Fibroblast of pulmonary artery (primary cell): ENCODE measurements around the gene GLP2R.
"Not testable (repeated sequence)": the region's sequence is repeated elsewhere in the genome, so short reads cannot be mapped to it uniquely, and the experiment has no call there.

Experiments used
- DNase-seq: peaks from one replicate; pipeline ENCODE4 v3.0.0-alpha.2; 2010; ENCODE audit warnings: low read depth
- H3K4me3 ChIP-seq: replicated peaks from 2 replicates; pipeline ENCODE4 v1.5.1; 2011; ENCODE audit warnings: low read depth, mild to moderate bottlenecking, control low read depth, low read length, moderate library complexity
- CTCF ChIP-seq: IDR thresholded peaks from 2 replicates; pipeline ENCODE4 v1.5.1; 2011; ENCODE audit warnings: mild to moderate bottlenecking, control low read depth, low read length, inconsistent platforms; ENCODE audit errors: missing control alignments

The GLP2R gene, protein sequence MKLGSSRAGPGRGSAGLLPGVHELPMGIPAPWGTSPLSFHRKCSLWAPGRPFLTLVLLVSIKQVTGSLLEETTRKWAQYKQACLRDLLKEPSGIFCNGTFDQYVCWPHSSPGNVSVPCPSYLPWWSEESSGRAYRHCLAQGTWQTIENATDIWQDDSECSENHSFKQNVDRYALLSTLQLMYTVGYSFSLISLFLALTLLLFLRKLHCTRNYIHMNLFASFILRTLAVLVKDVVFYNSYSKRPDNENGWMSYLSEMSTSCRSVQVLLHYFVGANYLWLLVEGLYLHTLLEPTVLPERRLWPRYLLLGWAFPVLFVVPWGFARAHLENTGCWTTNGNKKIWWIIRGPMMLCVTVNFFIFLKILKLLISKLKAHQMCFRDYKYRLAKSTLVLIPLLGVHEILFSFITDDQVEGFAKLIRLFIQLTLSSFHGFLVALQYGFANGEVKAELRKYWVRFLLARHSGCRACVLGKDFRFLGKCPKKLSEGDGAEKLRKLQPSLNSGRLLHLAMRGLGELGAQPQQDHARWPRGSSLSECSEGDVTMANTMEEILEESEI

DNA sequence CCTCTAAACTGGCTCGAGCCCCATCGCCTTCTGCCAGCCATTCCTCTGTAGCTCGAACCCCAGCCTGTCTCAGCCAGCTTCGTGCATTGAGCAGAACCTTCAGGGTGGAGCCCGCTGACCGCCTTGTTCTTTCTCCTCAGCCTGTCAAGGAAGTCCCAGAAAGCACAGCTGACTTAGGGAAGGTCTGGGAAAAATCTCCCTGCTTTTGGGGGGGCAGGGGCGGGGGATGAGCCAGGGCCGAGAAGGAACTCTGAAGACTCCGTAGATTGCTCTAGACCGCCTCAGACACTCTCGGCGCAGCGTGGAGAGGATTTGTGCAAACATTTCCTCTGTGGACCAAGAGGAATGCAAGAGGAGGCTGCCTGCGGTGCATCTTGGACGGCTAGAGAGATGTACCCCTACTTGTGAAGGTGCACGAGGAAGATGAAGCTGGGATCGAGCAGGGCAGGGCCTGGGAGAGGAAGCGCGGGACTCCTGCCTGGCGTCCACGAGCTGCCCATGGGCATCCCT is at the start of gene GLP2R:
TSS of gene GLP2R (plus strand) at position 284 of the 510 bp plus-strand sequence. CDS start at position 424, 140 bp downstream.
- no peak for DNase-seq
- TF ChIP-seq CTCF, result no peak
- no peak within 1 kb of the TSS for H3K4me3 ChIP-seq

GRCh38 chr17:9776911-9777310 is 48.8 kb upstream of the GLP2R start:
- DNase-seq, result no peak
- no peak overlapping the region for H3K4me3 ChIP-seq
- TF ChIP-seq CTCF, result no peak

DNA sequence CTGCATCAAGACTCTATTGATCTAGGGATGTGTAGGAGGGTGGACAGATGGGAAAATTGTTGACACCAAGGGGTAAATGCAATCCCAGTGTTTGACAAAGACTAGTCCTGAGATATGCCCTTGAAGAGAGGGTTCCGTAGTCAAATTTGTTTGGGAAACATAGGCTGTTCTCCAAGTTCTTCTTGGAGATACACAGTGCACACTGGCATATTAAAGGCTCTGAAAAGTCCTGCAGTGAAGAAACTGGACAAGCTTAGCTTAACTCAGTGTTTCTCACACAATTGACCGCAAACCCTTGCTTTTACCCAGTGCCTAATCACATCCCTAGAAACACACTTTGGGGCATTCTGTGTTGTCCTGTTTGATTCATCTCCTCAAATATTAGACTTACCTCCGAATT is 45.2 kb upstream of the GLP2R start:
- no peak overlapping the region for H3K4me3 ChIP-seq
- DNase-seq, result no peak
- TF ChIP-seq CTCF, result no peak

GRCh38 chr17:9783050-9783449 is 42.7 kb upstream of the GLP2R start:
- TF ChIP-seq CTCF, result no peak
- no peak for DNase-seq
- H3K4me3 ChIP-seq, result no peak overlapping the region

GRCh38 chr17:9783465-9783864 is 42.3 kb upstream of the GLP2R start:
- not testable (repeated sequence) for DNase-seq, H3K4me3 ChIP-seq

- no peak for DNase-seq
- H3K4me3 ChIP-seq, result no peak overlapping the region
- no peak for TF ChIP-seq CTCF
Observed at GRCh38 chr17:9784544-9784943, 41.2 kb upstream of the GLP2R start.

DNA sequence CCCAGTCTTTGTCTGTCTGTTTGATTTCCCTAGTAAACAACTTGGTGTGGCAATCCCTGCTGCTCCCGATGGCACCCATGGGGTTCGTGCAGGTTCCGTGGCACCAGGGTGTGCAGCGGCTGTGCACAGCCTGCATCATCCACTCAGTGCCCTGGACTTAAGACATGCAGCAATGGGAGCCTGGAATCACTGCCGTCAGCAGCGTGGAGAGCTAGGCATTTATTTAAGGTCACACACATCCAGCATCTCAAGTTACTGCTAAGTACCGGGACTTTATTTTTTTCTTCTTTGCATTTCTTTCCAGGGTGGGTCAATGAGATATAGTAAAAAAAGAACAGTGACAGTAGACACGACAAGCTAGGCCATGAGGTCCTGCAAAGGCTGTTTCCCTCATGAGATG is 37.1 kb upstream of the GLP2R start:
- DNase-seq, result no peak
- no peak for TF ChIP-seq CTCF
- no peak overlapping the region for H3K4me3 ChIP-seq
